ENCODE measurements around the gene ABCA6. TPM values are rescaled to one million over a fixed set of nuclear protein-coding genes. Genes with fewer than 3 reads are reported as not detected.

ABCA6 gene
- total and polyA plus RNA-seq, 10 of the 15 experiments (the other 5 are each of a cell fraction or from before 2014, with no cell fraction given), result 6.8 to 36.9 (median 12.6) TPM

GRCh38 chr17:69144331-69145255, 2.9 kb upstream of the ABCA6 start:
- Histone ChIP-seq H3K79me2 (ENCODE audit: control insufficient read depth, insufficient read depth, low read length) (no peaks in the 10 kb centered on the region), H4K20me1 (ENCODE audit: control insufficient read depth, insufficient read depth) (no peaks in the 10 kb centered on the region), H3K27ac (ENCODE audit: control insufficient read depth, insufficient read depth) (no peak overlapping the region), H3K4me1 (ENCODE audit: control insufficient read depth, insufficient read depth, low read length) (no peaks in the 10 kb centered on the region), H3K27me3 (replicated peaks in 1 of 2; ENCODE audit: control insufficient read depth in 2 of 2, insufficient read depth in 2 of 2, low read length in 1 of 2) (no peaks in the 10 kb centered on the region), H2AFZ (ENCODE audit: control insufficient read depth, low read depth, low read length) (no peak overlapping the region), H3K9ac (ENCODE audit: control insufficient read depth, insufficient read depth, low read length) (no peak overlapping the region), H3K4me3 (no peak overlapping the region), H3K36me3 (ENCODE audit: control insufficient read depth in 2 of 2, insufficient read depth in 2 of 2, low read length in 1 of 2) (no peaks in the 10 kb centered on the region; a peak in 1 of 4 replicates), H3K4me2 (ENCODE audit: control insufficient read depth, insufficient read depth) (no peak overlapping the region), H3K9me3 (replicated peaks; ENCODE audit: control insufficient read depth, insufficient read depth, low read length) (no peaks in the 10 kb centered on the region)
- ChIA-PET RAD21 (ENCODE audit: unreplicated experiment) (interaction anchor here (0.6 kb wide), 1 partner anchor 315 kb away, joined by 4 read pairs; no protein-coding TSS in a partner anchor), POLR2A (no interaction called here), SMC1A (ENCODE audit: uncharacterized antibody, unreplicated experiment) (interaction anchor here (1.1 to 3.1 kb wide), 4 partner anchors 9 to 78 kb away, joined by 3 to 18 read pairs (median 4); no protein-coding TSS in a partner anchor), CTCF (no interaction called here)
- no TSS peak for BruUV-seq (replicated peaks)
- DNase-seq (ENCODE audit: low read depth, low spot score) (no peak), ATAC-seq (peak; percentile 68), FAIRE-seq (peak; percentile 27)
- in situ Hi-C loops (cut with MboI), result no loop called here
- WGBS (ENCODE audit: insufficient coverage, insufficient replicate concordance, low lambda C conversion rate, missing lambda C conversion rate), result 24% methylated on average over 2 of the region's 2 CpGs
- intact Hi-C loops (cut with micrococcal nuclease; ENCODE audit: unreplicated experiment), result no loop called here
- TF ChIP-seq RAD51 (IDR thresholded peaks at IDR 0.05) (no peak), ZBTB4 (CRISPR knock-in tag; IDR thresholded peaks at IDR 0.05) (no peak), USF1 (IDR thresholded peaks at IDR 0.05; ENCODE audit: borderline replicate concordance, extremely low read length, insufficient read depth, low read depth, low read length) (no peak), TBL1XR1 (IDR thresholded peaks at IDR 0.05; ENCODE audit: low read depth, low read length) (no peak), MEF2B (IDR thresholded peaks at IDR 0.05; ENCODE audit: partially characterized antibody, poor library complexity, severe bottlenecking) (no peak), KLF5 (IDR thresholded peaks at IDR 0.05; ENCODE audit: partially characterized antibody) (no peak), CBX3 (IDR thresholded peaks at IDR 0.05; ENCODE audit: borderline replicate concordance, low read depth) (no peak), NR2C2 (IDR thresholded peaks at IDR 0.05; ENCODE audit: borderline replicate concordance, control insufficient read depth, insufficient read length, low read depth) (no peak), DPF2 (IDR thresholded peaks at IDR 0.05) (no peak), LARP7 (IDR thresholded peaks at IDR 0.05) (no peak), PBX3 (IDR thresholded peaks at IDR 0.05; ENCODE audit: insufficient replicate concordance, low read depth, low read length) (no peak), ZNF24 (IDR thresholded peaks at IDR 0.05) (no peak), KDM1A (IDR thresholded peaks at IDR 0.05; ENCODE audit: borderline replicate concordance) (no peak), SKIL (IDR thresholded peaks at IDR 0.05; ENCODE audit: low read depth, poor library complexity, severe bottlenecking) (no peak), ZSCAN29 (IDR thresholded peaks at IDR 0.05) (no peak), POLR2AphosphoS2 (IDR thresholded peaks at IDR 0.05; ENCODE audit: low read depth, low read length) (no peak)
